Keratinocyte (primary cell): ENCODE data around the gene CCT7. TPM values are rescaled to one million over a fixed set of nuclear protein-coding genes. Genes with fewer than 3 reads are reported as not detected.

ENCODE experiments used
- DNase-seq: peaks from one replicate; pipeline ENCODE4 v3.0.0-alpha.2; 2011; ENCODE audit warnings: low read depth, missing footprints, low spot score
- FAIRE-seq: peaks from 2 replicates; lab custom pipeline; 2011; peaks lifted over from hg19 to GRCh38; lab: Jason Lieb, UNC
- H2AFZ ChIP-seq: 2 replicates; pipeline ENCODE4 v1.6.0; 2012; ENCODE audit warnings: low read length, control low read depth, inconsistent platforms; ENCODE audit not compliant: control insufficient read depth
- H3K27ac ChIP-seq: 2 replicates; pipeline ENCODE4 v1.5.1; 2011; ENCODE audit warnings: low read length; ENCODE audit not compliant: control insufficient read depth, insufficient read depth
- H3K27me3 ChIP-seq: 3 replicates; pipeline ENCODE4 v1.6.0; 2011; ENCODE audit warnings: low read length; ENCODE audit not compliant: control insufficient read depth, insufficient read depth; ENCODE audit errors: extremely low read depth
- H3K36me3 ChIP-seq, 2 experiments: 2 replicates in 1 of 2; 3 replicates in 1 of 2; pipeline ENCODE4 v1.5.1; 2011; ENCODE audit warnings: low read length in 2 of 2, mild to moderate bottlenecking in 1 of 2; ENCODE audit not compliant: control insufficient read depth in 2 of 2, insufficient read depth in 2 of 2; ENCODE audit errors: extremely low read depth in 1 of 2
- H3K4me1 ChIP-seq: 3 replicates; pipeline ENCODE4 v1.5.1; 2011; ENCODE audit warnings: low read length; ENCODE audit not compliant: control insufficient read depth, insufficient read depth; ENCODE audit errors: extremely low read depth
- H3K4me2 ChIP-seq: 3 replicates; pipeline ENCODE4 v1.6.0; 2011; ENCODE audit warnings: low read depth, low read length; ENCODE audit not compliant: control insufficient read depth, insufficient read depth; ENCODE audit errors: extremely low read depth
- H3K4me3 ChIP-seq, 3 experiments: fragments of 200-600 bp in 1 of 3; sonication (generic) in 1 of 3; 2 replicates in 2 of 3; 3 replicates in 1 of 3; pipeline ENCODE4 v1.5.1; 2011 to 2016; ENCODE audit warnings: low read length in 3 of 3, mild to moderate bottlenecking in 3 of 3, control low read depth in 2 of 3, inconsistent platforms in 1 of 3, low read depth in 1 of 3, mixed read lengths in 1 of 3, mixed run types in 1 of 3, moderate library complexity in 1 of 3; ENCODE audit not compliant: control insufficient read depth in 2 of 3, insufficient read depth in 2 of 3; ENCODE audit errors: extremely low read depth in 1 of 3
- H3K79me2 ChIP-seq: 2 replicates; pipeline ENCODE4 v1.6.0; 2012; ENCODE audit warnings: low read length; ENCODE audit not compliant: control insufficient read depth, insufficient read depth
- H3K9ac ChIP-seq: 3 replicates; pipeline ENCODE4 v1.6.0; 2011; ENCODE audit warnings: low read length; ENCODE audit not compliant: control insufficient read depth, insufficient read depth; ENCODE audit errors: extremely low read depth
- H3K9me1 ChIP-seq: 3 replicates; pipeline ENCODE4 v1.6.0; 2011; ENCODE audit warnings: low read length; ENCODE audit not compliant: control insufficient read depth, insufficient read depth; ENCODE audit errors: extremely low read depth
- H3K9me3 ChIP-seq: 2 replicates; pipeline ENCODE4 v1.5.1; 2012; ENCODE audit warnings: low read depth, low read length; ENCODE audit not compliant: control insufficient read depth
- H4K20me1 ChIP-seq: 3 replicates; pipeline ENCODE4 v1.6.0; 2011; ENCODE audit warnings: low read length; ENCODE audit not compliant: control insufficient read depth, insufficient read depth; ENCODE audit errors: extremely low read depth
- CTCF ChIP-seq, 3 experiments: IDR thresholded peaks in 1 of 3; conservative IDR thresholded peaks in 1 of 3; optimal IDR thresholded peaks in 1 of 3; 2 replicates in 2 of 3; 3 replicates in 1 of 3; pipeline versions ENCODE3 to v1.5.1; 2011; ENCODE audit warnings: low read length in 3 of 3, mild to moderate bottlenecking in 3 of 3, moderate library complexity in 2 of 3, control low read depth in 1 of 3, inconsistent platforms in 1 of 3; ENCODE audit not compliant: insufficient read depth in 2 of 3; ENCODE audit errors: extremely low read depth in 1 of 3
- EZH2 ChIP-seq: IDR thresholded peaks from one replicate; pipeline ENCODE4 v1.6.1; 2012; ENCODE audit warnings: inconsistent platforms, mild to moderate bottlenecking, low read length, moderate library complexity
- dilution Hi-C: fragments of 300-500 bp; cut with MboI; formaldehyde crosslinking; loops from one replicate; pipeline ENCODE4 v1.7.0; 2020; ENCODE audit warnings: low sequenced_read_pairs; ENCODE audit not compliant: extremely low pct_ligation_motif_present
- polyA plus RNA-seq, 5 experiments: library from polyadenylated mRNA; depleted of rRNA in 3 of 5; stranded (reverse) in 3 of 5; stranded (forward) in 1 of 5; unstranded in 1 of 5; fragments of >200 nt; gene quantifications; 1 replicate in 1 of 5; 2 replicates in 3 of 5; 3 replicates in 1 of 5; pipeline versions ENCODE4 v1.2.1 to v1.2.3, GENCODE V29; 2011 to 2012; ENCODE audit warnings: missing spikeins in 2 of 5, low read depth in 1 of 5, low replicate concordance in 1 of 5

The CCT7 gene
- polyA plus RNA-seq, 1 donor (not counting 4 experiments of a cell fraction or from before 2014, with no cell fraction given), result 357 TPM

GRCh38 chr2:73233154-73233931 is 765 bp upstream of the CCT7 start, which contains the start of gene PRADC1:
TSS of gene PRADC1 (minus strand) at chr2:73233239. CDS start at chr2:73233160, 79 bp downstream.
- Histone ChIP-seq H3K4me1 (peaks cover 23% of the 10 kb centered on the region), H3K27ac (peak within 1 kb of the TSS; percentile 90), H2AFZ (peak within 1 kb of the TSS; percentile 98), H3K4me3 (peak within 1 kb of the TSS; percentile 72 to 91 (median 79)), H3K79me2 (peaks cover 42% of the 10 kb centered on the region), H3K36me3 (peaks cover 5 to 9% of the 10 kb centered on the region in 2 experiments), H3K9me3 (no peaks in the 10 kb centered on the region), H3K9ac (peak within 1 kb of the TSS; percentile 85), H4K20me1 (peaks cover 15% of the 10 kb centered on the region), H3K4me2 (peak within 1 kb of the TSS; percentile 86), H3K27me3 (no peaks in the 10 kb centered on the region), H3K9me1 (no peaks in the 10 kb centered on the region)
- dilution Hi-C loops, result no loop called here
- DNase-seq (peak; percentile 96), FAIRE-seq (peak; percentile 71)
- TF ChIP-seq CTCF (optimal IDR thresholded peaks at IDR 0.05 in 1 of 3, IDR thresholded peaks at IDR 0.05 in 1 of 3, conservative IDR thresholded peaks at IDR 0.05 in 1 of 3; ENCODE audit: extremely low read depth in 1 of 3, insufficient read depth in 2 of 3, low read length in 3 of 3), result no peak
- TF ChIP-seq EZH2, result no peak

GRCh38 chr2:73235315-73236028 is 1.4 kb downstream of the CCT7 start:
- H3K4me2 ChIP-seq, result peak overlapping the region; percentile 95
- H3K79me2 ChIP-seq, result peaks cover 63% of the 10 kb centered on the region
- peaks cover 5% of the 10 kb centered on the region for H3K9me1 ChIP-seq
- DNase-seq, result no peak
- H3K4me3 ChIP-seq, result peak overlapping the region; percentile 72 to 91 (median 79)
- no peak overlapping the region for H2AFZ ChIP-seq
- H4K20me1 ChIP-seq, result peaks cover 29% of the 10 kb centered on the region
- H3K4me1 ChIP-seq, result peaks cover 33% of the 10 kb centered on the region
- FAIRE-seq, result no peak
- dilution Hi-C loops, result no loop called here
- peak overlapping the region; percentile 85 for H3K9ac ChIP-seq
- H3K9me3 ChIP-seq, result no peaks in the 10 kb centered on the region
- no peaks in the 10 kb centered on the region for H3K27me3 ChIP-seq
- no peak for TF ChIP-seq CTCF (optimal IDR thresholded peaks at IDR 0.05 in 1 of 3, IDR thresholded peaks at IDR 0.05 in 1 of 3, conservative IDR thresholded peaks at IDR 0.05 in 1 of 3; ENCODE audit: extremely low read depth in 1 of 3, insufficient read depth in 2 of 3, low read length in 3 of 3)
- TF ChIP-seq EZH2, result no peak
- peaks cover 16 to 19% of the 10 kb centered on the region in 2 experiments for H3K36me3 ChIP-seq
- H3K27ac ChIP-seq, result peak overlapping the region; percentile 90
